Stimulated activated CD4-positive, alpha-beta T cell treated with anti-CD3 and anti-CD28 coated beads, Interleukin-12 subunit alpha, Interleukin-12 subunit beta, amount 100 ng/mL, for 4 hours (primary cell): Measurements from ENCODE around the gene HOXD11.

Source experiments
- DNase-seq: peaks from one replicate; pipeline ENCODE4 v3.0.0-alpha.2; 2020

The HOXD11 gene

GRCh38 chr2:176122683-176123410 lies 15.8 kb downstream of the HOXD11 start, which contains the start of gene HOXD9:
HOXD9 (plus strand) TSS chr2:176122719; CDS start chr2:176122769, 50 bp downstream.
- no peak for DNase-seq

DNA sequence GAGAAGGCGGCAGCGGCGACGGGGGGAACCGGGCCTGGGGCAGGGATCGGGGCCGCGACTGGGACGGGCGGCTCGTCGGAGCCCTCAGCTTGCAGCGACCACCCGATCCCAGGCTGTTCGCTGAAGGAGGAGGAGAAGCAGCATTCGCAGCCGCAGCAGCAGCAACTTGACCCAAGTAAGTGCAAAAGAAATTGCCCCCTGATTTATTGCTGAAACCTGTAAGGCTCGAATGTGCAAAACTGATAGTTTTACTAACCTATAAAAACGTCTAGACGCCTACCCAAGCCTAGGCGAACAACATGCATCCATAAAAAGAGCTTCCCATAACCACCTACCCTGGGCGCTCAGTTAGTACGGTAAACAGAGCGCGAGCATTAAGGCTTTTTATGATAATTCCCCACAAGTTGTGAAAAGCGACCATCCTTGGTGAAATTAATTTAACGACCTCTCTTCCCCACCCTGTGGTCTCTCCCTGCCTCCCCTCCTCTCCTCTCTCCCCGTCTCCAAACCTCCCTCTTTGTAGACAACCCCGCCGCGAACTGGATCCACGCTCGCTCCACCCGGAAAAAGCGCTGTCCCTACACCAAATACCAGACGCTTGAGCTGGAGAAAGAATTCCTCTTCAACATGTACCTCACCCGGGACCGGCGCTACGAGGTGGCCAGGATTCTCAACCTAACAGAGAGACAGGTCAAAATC lies 16.5 kb downstream of the HOXD11 start:
- DNase-seq = no peak

- DNase-seq = no peak
These were observed 17.2 kb downstream of the HOXD11 start for GRCh38 chr2:176124110-176124946.

DNA sequence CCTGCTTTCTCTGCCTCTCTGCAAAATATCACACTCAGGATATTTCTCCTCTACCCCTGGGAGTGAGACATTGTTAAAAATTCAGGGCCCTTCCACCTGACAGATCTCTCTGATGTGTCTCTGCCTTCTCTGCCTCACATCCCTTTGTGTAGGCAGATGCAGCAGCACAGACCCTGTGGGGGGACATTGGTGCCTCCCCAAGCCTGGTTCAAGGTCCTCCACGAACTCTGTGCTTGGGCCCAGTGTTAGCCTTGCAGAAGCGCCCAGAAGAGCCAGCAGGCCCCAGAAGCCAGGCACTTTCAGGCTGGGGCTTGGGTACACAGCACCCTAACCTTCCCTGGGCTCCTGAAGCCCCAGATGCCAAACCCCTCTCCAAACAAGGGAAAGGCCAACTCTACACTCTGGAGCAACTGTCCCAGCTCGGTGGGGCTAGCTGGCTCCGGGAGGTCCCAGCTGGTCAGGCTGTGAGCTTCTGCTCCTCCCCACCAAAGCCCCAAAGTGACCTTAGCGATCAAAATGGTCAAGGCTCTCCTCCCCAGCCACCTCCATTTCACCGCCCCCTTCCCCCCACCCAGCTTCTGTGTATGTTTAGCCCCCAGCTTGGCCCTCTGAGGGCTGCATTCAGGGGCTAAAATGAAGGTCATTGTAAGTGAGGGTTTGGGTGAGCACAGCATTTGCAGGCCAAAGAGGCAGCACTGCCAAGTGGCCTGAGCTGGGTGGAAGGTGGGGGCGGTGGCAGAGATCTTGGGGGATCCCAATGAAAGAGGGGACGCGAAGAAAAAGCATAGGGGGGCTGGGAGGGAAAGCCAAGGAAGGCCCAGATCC lies 18.1 kb downstream of the HOXD11 start:
- DNase-seq = no peak

- DNase-seq = no peak
These were observed 18.6 kb downstream of the HOXD11 start for GRCh38 chr2:176125772-176126054.

- peak; percentile 71 for DNase-seq
These were observed 20.1 kb downstream of the HOXD11 start for GRCh38 chr2:176126929-176127773.

GRCh38 chr2:176127774-176128072 lies 20.6 kb downstream of the HOXD11 start:
- DNase-seq = no peak

DNA sequence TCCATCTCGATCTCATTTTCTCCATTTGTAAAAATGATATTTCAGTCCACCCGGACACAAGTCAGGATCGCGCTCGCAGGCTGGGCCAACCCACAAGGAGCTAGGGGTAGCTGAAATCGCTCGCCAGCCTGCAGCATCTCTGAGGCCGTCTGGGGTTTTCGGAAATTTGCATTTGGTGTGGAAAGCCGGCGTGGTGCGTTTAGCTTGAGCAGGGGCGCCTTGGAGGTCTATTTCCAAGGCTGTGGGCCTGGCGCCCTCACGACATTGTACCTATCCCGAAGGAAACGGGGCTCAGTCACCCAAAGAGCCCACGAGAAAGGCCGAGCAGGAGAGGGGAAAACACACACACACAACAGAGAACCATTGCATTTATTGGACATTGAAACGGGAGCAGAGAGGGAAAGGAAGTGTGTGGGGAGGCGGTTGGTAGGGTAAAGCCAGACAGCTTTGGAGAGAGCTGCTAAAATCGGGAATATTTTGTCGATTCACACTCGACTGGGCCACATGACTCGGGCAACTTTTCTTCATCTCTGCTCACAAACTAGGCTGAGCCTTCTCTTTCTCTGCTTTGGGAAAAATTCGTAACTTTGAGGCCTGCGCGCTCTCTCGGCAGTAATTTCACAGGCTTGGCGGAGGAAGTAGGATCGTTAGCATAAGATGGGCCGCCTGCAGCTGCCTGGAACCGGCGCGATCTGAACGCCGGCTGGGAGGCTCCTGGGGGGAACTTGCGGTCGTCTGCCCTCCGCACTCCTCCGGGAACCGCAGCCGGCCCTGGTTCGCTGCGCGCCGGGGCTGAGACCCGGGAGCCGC lies 21.3 kb downstream of the HOXD11 start:
- DNase-seq = no peak

GRCh38 chr2:176128982-176129796 lies 22.1 kb downstream of the HOXD11 start, which contains the start of gene HOXD8:
HOXD8 (plus strand) TSS chr2:176129705; CDS start chr2:176130367, 662 bp downstream.
- no peak for DNase-seq

GRCh38 chr2:176129813-176130146 lies 22.7 kb downstream of the HOXD11 start:
- no peak for DNase-seq

DNA sequence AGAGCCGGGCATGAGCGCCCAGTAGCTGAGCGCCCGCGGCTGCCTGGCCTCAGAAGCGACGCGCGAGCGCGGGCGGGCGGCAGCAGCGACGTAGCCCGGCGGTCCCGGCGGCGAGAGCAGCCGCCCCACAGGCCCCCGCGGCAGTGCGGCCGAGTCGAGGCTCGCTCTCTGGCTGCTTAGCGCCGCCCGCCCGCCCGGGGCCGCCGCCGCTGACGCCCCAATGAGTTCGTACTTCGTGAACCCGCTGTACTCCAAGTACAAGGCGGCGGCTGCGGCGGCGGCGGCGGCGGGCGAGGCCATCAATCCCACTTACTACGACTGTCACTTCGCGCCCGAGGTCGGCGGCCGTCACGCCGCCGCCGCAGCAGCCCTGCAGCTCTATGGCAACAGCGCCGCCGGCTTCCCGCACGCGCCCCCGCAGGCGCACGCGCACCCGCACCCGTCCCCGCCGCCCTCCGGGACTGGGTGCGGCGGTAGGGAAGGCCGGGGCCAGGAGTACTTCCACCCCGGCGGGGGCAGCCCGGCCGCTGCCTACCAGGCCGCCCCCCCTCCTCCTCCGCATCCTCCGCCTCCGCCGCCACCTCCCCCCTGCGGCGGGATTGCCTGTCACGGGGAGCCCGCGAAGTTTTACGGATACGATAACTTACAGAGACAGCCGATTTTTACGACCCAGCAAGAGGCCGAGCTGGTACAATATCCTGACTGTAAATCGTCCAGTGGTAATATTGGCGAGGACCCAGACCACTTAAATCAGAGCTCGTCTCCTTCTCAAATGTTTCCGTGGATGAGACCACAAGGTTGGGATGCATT lies 23.3 kb downstream of the HOXD11 start:
- no peak for DNase-seq

GRCh38 chr2:176130957-176131847 lies 24.1 kb downstream of the HOXD11 start:
- DNase-seq = no peak

DNA sequence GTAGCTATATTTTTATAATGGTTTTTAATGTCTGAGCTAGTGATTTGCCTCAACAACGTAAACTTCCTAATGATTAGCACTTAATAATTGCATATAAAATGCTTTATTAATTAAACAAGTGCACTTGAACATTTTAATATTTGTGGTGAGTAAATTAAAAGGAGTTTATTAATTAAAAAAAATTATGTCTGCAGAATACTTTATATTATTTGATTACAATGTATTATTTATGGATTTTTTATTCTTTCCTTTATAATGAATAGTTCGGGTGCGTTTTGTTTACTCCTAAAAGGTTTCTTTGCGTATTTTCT lies 24.7 kb downstream of the HOXD11 start:
- no peak for DNase-seq

DNA sequence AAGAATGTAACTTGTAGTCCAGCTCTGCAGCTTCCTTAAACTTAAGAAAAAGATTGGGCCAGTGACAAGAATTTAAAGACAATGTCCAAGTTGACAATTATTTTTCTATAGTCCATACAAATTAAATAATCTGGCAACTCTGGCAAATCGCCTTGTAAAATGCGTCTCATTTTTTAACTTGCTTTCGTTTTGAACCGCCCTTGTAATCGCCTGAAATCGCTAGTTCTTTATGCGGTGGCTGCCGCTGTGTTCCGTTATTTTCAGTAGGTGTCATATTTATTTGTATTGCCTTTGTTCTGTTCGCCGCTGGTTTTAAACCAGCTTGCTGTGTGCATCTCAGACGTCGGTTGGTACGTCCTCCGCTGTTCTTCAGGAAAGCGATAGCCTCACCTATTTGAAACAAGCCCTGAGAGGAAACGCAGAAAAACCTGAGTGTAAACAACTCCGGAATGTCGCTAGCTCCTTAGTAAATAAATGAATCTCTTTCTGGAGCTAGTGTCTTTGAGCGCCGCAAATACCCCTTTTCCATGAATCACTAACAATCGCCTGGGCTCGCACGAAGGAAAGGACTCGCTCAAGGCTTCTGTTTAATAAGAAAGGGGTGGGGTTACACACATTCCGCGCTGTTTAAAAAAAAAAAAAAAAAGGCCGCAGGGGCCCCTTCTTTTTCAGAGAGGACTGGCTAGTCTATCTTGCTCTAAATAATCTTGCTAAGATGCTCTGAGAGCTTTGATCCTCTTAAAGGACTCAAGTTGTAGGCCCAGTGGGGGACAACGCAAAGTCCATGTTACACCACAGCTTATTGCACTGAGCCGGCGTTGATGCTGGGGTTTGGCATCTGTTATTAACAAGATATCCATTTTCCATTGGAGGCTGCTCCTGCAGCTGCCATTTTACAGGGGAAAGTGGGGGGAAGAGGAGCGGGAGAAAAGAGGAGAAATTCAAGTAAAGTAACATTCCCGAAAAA lies 25.4 kb downstream of the HOXD11 start:
- no peak for DNase-seq

- DNase-seq = no peak
These were observed 26.3 kb downstream of the HOXD11 start for GRCh38 chr2:176133389-176133788.

- DNase-seq = no peak
These were observed 27.0 kb downstream of the HOXD11 start for GRCh38 chr2:176134035-176134434.

GRCh38 chr2:176135035-176135440 lies 28.0 kb downstream of the HOXD11 start:
- DNase-seq = no peak
